Endodermal cell (in vitro differentiated cells): ENCODE data around the gene ERMP1. TPM values are rescaled to one million over a fixed set of nuclear protein-coding genes. Genes with fewer than 3 reads are reported as not detected.
A peak's percentile ranks its signal among the peaks of the same experiment; 100 is the strongest.
"Not testable (repeated sequence)": the region's sequence is repeated elsewhere in the genome, so short reads cannot be mapped to it uniquely, and the experiment has no call there.

Experiments
- DNase-seq: peaks from one replicate; pipeline ENCODE4 v3.0.0-alpha.2; 2017
- H3K27ac ChIP-seq: 2 replicates; pipeline ENCODE4 v1.5.1; 2013; ENCODE audit warnings: mild to moderate bottlenecking, low read depth, low read length, moderate library complexity
- H3K27me3 ChIP-seq: 2 replicates; pipeline ENCODE4 v1.6.1; 2013; ENCODE audit warnings: mild to moderate bottlenecking, low read length, moderate library complexity; ENCODE audit not compliant: insufficient read depth, control insufficient read depth, poor library complexity, severe bottlenecking
- H3K36me3 ChIP-seq: 2 replicates; pipeline ENCODE4 v1.7.0; 2013; ENCODE audit warnings: mild to moderate bottlenecking, low read length, moderate library complexity; ENCODE audit not compliant: control insufficient read depth, insufficient read depth
- H3K4me1 ChIP-seq: one replicate; pipeline ENCODE4 v1.7.0; 2013; ENCODE audit warnings: low read length; ENCODE audit not compliant: control insufficient read depth, insufficient read depth
- H3K4me3 ChIP-seq: 2 replicates; pipeline ENCODE4 v1.5.1; 2013; ENCODE audit warnings: mild to moderate bottlenecking, low read length, moderate library complexity
- H3K9ac ChIP-seq: 2 replicates; pipeline ENCODE4 v1.6.1; 2013; ENCODE audit warnings: mild to moderate bottlenecking, low read length, moderate library complexity; ENCODE audit not compliant: poor library complexity, severe bottlenecking; ENCODE audit errors: extremely low read depth
- H3K9me3 ChIP-seq: 2 replicates; pipeline ENCODE4 v1.6.1; 2013; ENCODE audit warnings: mild to moderate bottlenecking, low read length, moderate library complexity; ENCODE audit not compliant: control insufficient read depth
- H3K27ac Mint-ChIP-seq: 2 replicates; pipeline ENCODE4 v1.8.0; 2020; ENCODE audit warnings: mixed read lengths
- H3K27me3 Mint-ChIP-seq: 2 replicates; pipeline ENCODE4 v1.8.0; 2021; ENCODE audit warnings: mild to moderate bottlenecking, mixed read lengths; ENCODE audit not compliant: insufficient read depth
- H3K36me3 Mint-ChIP-seq: 2 replicates; pipeline ENCODE4 v1.8.0; 2020; ENCODE audit warnings: low read depth, mixed read lengths
- H3K4me1 Mint-ChIP-seq: 2 replicates; pipeline ENCODE4 v1.8.0; 2020; ENCODE audit warnings: mixed read lengths
- H3K4me3 Mint-ChIP-seq: 2 replicates; pipeline ENCODE4 v1.8.0; 2020; ENCODE audit warnings: mild to moderate bottlenecking, moderate library complexity, mixed read lengths
- H3K9me3 Mint-ChIP-seq: 2 replicates; pipeline ENCODE4 v1.8.0; 2020; ENCODE audit warnings: mild to moderate bottlenecking, mixed read lengths
- WGBS, 2 experiments: methylation state at CpG; one replicate each; pipeline versions ENCODE4 v1.1.5 to v1.1.7; 2013; ENCODE audit warnings: missing lambda C conversion rate in 2 of 2, mixed read lengths in 1 of 2; ENCODE audit not compliant: insufficient coverage in 1 of 2, insufficient read length in 1 of 2; 5-methylcytosine and 5-hydroxymethylcytosine counted together
- long read RNA-seq, 4 experiments: library from polyadenylated mRNA in 2 of 4; library from RNA in 1 of 4; library from capped mRNA in 1 of 4; stranded (forward) in 3 of 4; unstranded in 1 of 4; transcript quantifications; one replicate each; pipeline ENCODE4 v2.0.0, GENCODE V29; 2020 to 2021; ENCODE audit warnings: inconsistent platforms in 1 of 4
- polyA plus RNA-seq, 2 experiments: library from polyadenylated mRNA; stranded (reverse); fragments of 50-300 nt; gene quantifications; one replicate each; pipeline ENCODE4 v1.2.3, GENCODE V29; 2013
- total RNA-seq, 2 donors: library from RNA; stranded (reverse); fragmentation: NEBNext Ultra II Directional in 1 of 2; extraction: Animal tissue kit (Norgen Biotek cat#: 25700) in 1 of 2; gene quantifications; 2 replicates in 1 of 2; 3 replicates in 1 of 2; pipeline ENCODE4 v1.2.1, GENCODE V29; 2021
- TF ChIP-seq, protein P1 (sequence below): fragments of 200-600 bp; sonication (generic); conservative IDR thresholded peaks from 2 replicates; pipeline ENCODE4 v1.5.0; 2021; ENCODE audit warnings: antibody characterized with exemption, mild to moderate bottlenecking

ERMP1 gene, protein sequence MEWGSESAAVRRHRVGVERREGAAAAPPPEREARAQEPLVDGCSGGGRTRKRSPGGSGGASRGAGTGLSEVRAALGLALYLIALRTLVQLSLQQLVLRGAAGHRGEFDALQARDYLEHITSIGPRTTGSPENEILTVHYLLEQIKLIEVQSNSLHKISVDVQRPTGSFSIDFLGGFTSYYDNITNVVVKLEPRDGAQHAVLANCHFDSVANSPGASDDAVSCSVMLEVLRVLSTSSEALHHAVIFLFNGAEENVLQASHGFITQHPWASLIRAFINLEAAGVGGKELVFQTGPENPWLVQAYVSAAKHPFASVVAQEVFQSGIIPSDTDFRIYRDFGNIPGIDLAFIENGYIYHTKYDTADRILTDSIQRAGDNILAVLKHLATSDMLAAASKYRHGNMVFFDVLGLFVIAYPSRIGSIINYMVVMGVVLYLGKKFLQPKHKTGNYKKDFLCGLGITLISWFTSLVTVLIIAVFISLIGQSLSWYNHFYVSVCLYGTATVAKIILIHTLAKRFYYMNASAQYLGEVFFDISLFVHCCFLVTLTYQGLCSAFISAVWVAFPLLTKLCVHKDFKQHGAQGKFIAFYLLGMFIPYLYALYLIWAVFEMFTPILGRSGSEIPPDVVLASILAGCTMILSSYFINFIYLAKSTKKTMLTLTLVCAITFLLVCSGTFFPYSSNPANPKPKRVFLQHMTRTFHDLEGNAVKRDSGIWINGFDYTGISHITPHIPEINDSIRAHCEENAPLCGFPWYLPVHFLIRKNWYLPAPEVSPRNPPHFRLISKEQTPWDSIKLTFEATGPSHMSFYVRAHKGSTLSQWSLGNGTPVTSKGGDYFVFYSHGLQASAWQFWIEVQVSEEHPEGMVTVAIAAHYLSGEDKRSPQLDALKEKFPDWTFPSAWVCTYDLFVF
- total RNA-seq, result 10 to 100 TPM; 22.8 to 36.0 TPM
- polyA plus RNA-seq (2013, experiment 1 of 2), result 15.2 TPM
- 14.9 TPM for polyA plus RNA-seq (2013, experiment 2 of 2)
- long read RNA-seq, experiment 1, full-length matches to known transcripts, result 3 of 13 reads
- long read RNA-seq, experiment 1, partial matches to known transcripts, result 2 of 13 reads
- long read RNA-seq, experiment 1, other reads (novel, unspliced or antisense), result 8 of 13 reads
- long read RNA-seq, experiment 2, full-length matches to known transcripts, result 55 of 111 reads
- long read RNA-seq, experiment 2, partial matches to known transcripts, result 31 of 111 reads
- long read RNA-seq, experiment 2, other reads (novel, unspliced or antisense), result 25 of 111 reads
- long read RNA-seq, experiment 3, partial matches to known transcripts, result 3 of 3 reads
- long read RNA-seq, experiment 3, other reads (novel, unspliced or antisense), result 0 of 3 reads
- long read RNA-seq, experiment 4, partial matches to known transcripts, result 0 of 2 reads
- long read RNA-seq, experiment 4, other reads (novel, unspliced or antisense), result 2 of 2 reads

DNA sequence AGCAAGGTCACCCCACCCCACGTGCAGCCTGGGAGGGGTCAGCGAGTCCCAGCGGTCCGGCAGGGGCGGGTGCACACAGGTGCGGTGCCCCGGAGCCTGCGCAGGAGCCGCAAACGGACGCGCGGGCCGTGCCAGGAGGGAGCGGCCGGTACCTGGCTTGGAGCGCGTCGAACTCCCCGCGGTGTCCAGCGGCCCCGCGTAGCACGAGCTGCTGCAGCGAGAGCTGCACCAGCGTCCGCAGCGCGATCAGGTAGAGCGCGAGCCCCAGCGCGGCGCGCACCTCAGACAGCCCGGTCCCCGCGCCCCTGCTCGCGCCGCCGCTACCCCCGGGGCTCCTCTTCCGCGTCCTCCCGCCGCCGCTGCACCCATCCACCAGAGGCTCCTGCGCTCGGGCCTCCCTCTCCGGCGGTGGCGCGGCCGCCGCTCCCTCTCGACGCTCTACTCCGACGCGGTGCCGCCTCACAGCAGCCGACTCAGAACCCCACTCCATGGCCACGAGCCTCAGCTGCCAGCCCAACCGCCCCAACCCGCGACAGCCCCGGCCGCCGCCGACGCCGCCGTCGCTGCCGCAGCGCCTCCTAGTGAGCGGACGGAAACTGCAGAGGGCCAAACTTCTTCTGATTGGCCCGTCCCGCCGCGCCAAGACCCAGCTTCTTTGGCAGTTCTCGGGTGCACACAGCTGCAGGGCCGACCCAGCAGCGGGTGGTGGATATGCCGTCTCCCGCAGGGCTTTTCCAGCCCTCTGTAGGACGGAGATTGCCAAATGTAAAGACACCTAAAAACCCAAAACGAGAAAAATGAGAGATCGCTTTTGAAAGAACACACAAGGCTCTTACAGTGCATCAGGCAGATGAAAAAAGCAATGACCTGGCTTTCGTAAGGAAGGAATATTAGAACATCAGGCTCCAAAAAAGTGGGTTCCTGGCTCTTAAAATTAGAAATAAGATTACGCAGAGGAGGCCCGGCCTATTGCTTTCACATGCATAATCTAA, at the start of gene ERMP1:
TSS of gene ERMP1 (minus strand) at position 580 of the 992 bp plus-strand sequence. CDS start at position 490, 90 bp downstream.
- H3K9me3 ChIP-seq, result no peaks in the 10 kb centered on the region
- no peak within 1 kb of the TSS for H3K27ac ChIP-seq
- Mint-ChIP-seq H3K9me3 (no peaks in the 10 kb centered on the region), H3K4me1 (peaks cover 28% of the 10 kb centered on the region), H3K27ac (peak within 1 kb of the TSS; percentile 90), H3K4me3 (peak within 1 kb of the TSS; percentile 73), H3K36me3 (peaks cover 2% of the 10 kb centered on the region), H3K27me3 (peaks cover 14% of the 10 kb centered on the region)
- H3K4me1 ChIP-seq, result peaks cover 8% of the 10 kb centered on the region
- peak; percentile 97 for DNase-seq
- H3K36me3 ChIP-seq, result peaks cover 18% of the 10 kb centered on the region
- H3K9ac ChIP-seq, result peak within 1 kb of the TSS; percentile 45
- TF ChIP-seq, protein P1, sequence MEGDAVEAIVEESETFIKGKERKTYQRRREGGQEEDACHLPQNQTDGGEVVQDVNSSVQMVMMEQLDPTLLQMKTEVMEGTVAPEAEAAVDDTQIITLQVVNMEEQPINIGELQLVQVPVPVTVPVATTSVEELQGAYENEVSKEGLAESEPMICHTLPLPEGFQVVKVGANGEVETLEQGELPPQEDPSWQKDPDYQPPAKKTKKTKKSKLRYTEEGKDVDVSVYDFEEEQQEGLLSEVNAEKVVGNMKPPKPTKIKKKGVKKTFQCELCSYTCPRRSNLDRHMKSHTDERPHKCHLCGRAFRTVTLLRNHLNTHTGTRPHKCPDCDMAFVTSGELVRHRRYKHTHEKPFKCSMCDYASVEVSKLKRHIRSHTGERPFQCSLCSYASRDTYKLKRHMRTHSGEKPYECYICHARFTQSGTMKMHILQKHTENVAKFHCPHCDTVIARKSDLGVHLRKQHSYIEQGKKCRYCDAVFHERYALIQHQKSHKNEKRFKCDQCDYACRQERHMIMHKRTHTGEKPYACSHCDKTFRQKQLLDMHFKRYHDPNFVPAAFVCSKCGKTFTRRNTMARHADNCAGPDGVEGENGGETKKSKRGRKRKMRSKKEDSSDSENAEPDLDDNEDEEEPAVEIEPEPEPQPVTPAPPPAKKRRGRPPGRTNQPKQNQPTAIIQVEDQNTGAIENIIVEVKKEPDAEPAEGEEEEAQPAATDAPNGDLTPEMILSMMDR, result peak; percentile 97
- H3K27me3 ChIP-seq, result peaks cover 19% of the 10 kb centered on the region
- WGBS, 2 experiments, result 3 to 5% methylated on average over 30 to 95 of the region's 95 CpGs
- H3K4me3 ChIP-seq, result peak within 1 kb of the TSS; percentile 92

DNA sequence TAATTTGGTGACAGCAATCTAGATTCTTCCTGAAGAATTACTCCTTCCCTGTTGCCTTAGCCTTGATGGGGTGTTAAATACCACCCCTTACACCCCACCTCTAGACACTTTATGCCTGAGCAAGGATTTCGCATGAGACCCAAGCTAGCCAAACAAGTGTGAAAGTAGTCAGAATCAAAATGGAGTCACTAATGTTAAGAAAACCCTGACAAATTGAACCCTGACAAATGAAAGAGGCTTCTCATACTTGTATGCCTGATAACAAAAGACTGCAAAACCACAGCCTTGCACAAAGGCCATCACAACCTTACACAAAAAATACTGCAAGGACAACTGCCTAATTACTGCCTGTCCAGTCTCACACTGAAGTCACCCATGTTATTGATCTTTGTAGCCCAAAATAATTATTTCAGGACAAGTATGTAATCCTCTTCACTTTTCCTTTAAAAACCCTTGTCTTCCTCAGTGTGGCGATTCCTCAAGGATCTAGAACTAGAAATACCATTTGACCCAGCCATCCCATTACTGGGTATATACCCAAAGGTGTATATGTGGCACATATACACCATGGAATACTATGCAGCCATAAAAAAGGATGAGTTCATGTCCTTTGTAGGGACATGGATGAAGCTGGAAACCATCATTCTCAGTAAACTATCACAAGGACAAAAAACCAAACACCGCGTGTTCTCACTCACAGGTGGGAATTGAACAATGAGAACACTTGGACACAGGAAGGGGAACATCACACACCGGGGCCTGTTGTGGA, 49.5 kb upstream of the ERMP1 start:
- H3K9me3 Mint-ChIP-seq, H3K36me3 ChIP-seq, H3K9me3 ChIP-seq, H3K4me3 Mint-ChIP-seq, H3K27me3 ChIP-seq, H3K9ac ChIP-seq, DNase-seq, H3K27me3 Mint-ChIP-seq, H3K36me3 Mint-ChIP-seq, H3K4me3 ChIP-seq, H3K27ac ChIP-seq, H3K4me1 ChIP-seq, H3K27ac Mint-ChIP-seq, H3K4me1 Mint-ChIP-seq: not testable (repeated sequence)
- WGBS, 2 experiments, result 86% methylated on average over 5 of the region's 5 CpGs; no CpG with 5 or more reads in 1 of the 2 experiments
